ENCODE data around the gene STBD1. TPM values are rescaled to one million over a fixed set of nuclear protein-coding genes. Genes with fewer than 3 reads are reported as not detected.

The STBD1 gene
- total RNA-seq, 1 experiment from 2014 or later: 4.9 TPM

DNA sequence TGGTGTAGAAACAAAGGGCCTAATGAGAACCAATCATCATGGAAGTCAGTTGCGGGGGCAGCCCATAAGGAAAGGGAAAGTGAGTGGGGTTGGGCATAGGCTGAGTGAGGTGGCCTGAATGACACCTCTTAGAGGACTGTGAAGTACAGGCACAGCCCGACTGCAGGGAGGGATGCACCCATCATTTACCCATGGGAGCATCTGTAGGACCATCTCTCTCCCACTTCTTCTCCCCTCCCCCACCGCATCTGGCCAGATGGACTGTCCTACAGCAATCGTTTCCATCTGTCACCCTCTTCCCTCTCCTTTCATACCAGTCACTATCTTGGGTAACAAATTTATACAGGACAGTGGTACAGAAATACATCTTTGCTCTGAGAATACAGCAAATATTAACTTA lies 4.2 kb downstream of the STBD1 start:
- DNase-seq (ENCODE audit: low read depth, low spot score) (no peak), ATAC-seq (no peak)
- intact Hi-C loops (cut with micrococcal nuclease; ENCODE audit: unreplicated experiment): no loop called here
- no TSS peak for BruUV-seq (replicated peaks)
- Histone ChIP-seq H3K27ac (ENCODE audit: low read length) (no peak overlapping the region), H3K27me3 (ENCODE audit: control insufficient read depth, insufficient read depth, low read length) (no peaks in the 10 kb centered on the region), H3K4me3 (ENCODE audit: low read depth in 2 of 2, low read length in 2 of 2) (no peak overlapping the region), H3K4me1 (ENCODE audit: control insufficient read depth, insufficient read depth, low read length) (no peaks in the 10 kb centered on the region; the same call in 1 of the 2 replicates), H3K9me3 (ENCODE audit: control insufficient read depth, insufficient read depth, low read depth, low read length) (no peaks in the 10 kb centered on the region), H3K36me3 (ENCODE audit: control insufficient read depth, insufficient read depth, low read length) (no peaks in the 10 kb centered on the region; the same call in none of the 2 replicates)
- ChIA-PET CTCF (no interaction called here), POLR2A (no interaction called here)
- TF ChIP-seq, protein P1, sequence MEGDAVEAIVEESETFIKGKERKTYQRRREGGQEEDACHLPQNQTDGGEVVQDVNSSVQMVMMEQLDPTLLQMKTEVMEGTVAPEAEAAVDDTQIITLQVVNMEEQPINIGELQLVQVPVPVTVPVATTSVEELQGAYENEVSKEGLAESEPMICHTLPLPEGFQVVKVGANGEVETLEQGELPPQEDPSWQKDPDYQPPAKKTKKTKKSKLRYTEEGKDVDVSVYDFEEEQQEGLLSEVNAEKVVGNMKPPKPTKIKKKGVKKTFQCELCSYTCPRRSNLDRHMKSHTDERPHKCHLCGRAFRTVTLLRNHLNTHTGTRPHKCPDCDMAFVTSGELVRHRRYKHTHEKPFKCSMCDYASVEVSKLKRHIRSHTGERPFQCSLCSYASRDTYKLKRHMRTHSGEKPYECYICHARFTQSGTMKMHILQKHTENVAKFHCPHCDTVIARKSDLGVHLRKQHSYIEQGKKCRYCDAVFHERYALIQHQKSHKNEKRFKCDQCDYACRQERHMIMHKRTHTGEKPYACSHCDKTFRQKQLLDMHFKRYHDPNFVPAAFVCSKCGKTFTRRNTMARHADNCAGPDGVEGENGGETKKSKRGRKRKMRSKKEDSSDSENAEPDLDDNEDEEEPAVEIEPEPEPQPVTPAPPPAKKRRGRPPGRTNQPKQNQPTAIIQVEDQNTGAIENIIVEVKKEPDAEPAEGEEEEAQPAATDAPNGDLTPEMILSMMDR (IDR thresholded peaks at IDR 0.05): no peak
- no peak for TF ChIP-seq TCF7L2 (IDR thresholded peaks at IDR 0.05; ENCODE audit: low read depth, low read length)
- no peak for TF ChIP-seq POLR2AphosphoS5 (IDR thresholded peaks at IDR 0.05; ENCODE audit: low read depth, low read length)
- TF ChIP-seq, protein P2, sequence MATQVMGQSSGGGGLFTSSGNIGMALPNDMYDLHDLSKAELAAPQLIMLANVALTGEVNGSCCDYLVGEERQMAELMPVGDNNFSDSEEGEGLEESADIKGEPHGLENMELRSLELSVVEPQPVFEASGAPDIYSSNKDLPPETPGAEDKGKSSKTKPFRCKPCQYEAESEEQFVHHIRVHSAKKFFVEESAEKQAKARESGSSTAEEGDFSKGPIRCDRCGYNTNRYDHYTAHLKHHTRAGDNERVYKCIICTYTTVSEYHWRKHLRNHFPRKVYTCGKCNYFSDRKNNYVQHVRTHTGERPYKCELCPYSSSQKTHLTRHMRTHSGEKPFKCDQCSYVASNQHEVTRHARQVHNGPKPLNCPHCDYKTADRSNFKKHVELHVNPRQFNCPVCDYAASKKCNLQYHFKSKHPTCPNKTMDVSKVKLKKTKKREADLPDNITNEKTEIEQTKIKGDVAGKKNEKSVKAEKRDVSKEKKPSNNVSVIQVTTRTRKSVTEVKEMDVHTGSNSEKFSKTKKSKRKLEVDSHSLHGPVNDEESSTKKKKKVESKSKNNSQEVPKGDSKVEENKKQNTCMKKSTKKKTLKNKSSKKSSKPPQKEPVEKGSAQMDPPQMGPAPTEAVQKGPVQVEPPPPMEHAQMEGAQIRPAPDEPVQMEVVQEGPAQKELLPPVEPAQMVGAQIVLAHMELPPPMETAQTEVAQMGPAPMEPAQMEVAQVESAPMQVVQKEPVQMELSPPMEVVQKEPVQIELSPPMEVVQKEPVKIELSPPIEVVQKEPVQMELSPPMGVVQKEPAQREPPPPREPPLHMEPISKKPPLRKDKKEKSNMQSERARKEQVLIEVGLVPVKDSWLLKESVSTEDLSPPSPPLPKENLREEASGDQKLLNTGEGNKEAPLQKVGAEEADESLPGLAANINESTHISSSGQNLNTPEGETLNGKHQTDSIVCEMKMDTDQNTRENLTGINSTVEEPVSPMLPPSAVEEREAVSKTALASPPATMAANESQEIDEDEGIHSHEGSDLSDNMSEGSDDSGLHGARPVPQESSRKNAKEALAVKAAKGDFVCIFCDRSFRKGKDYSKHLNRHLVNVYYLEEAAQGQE (IDR thresholded peaks at IDR 0.05; ENCODE audit: insufficient read depth in 1 of 2, low read depth in 2 of 2, low read length in 1 of 2): no peak
- no peak for TF ChIP-seq SIN3A (IDR thresholded peaks at IDR 0.05; ENCODE audit: borderline replicate concordance, insufficient read depth, low read depth, low read length)
- in situ Hi-C loops (cut with HindIII; ENCODE audit: low pct_unique_long_range_greater_than_20kb, low sequenced_read_pairs): no loop called here

DNA sequence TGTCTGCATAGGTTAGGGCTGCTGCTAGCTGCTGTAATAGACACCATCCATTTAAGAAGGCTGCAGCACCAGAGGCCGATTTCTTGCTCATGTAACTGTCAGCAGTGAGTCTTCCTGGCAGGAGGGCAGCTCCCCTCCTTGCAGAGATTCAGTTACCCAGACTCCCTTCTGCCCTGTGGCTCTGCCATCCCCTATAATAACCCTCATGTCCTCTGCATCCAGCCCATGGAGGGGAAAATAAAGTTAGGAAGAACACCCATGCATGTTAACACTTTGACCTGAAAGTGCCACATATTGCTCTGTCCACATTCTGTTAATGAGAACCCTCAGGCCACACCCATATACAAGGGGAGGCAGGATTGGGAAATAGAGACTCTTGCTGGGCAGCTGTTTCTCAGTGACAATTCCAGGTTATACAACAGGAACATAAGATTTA lies 5.4 kb downstream of the STBD1 start:
- ChIA-PET POLR2A (no interaction called here), CTCF (no interaction called here)
- Histone ChIP-seq H3K27ac (ENCODE audit: low read length) (no peak overlapping the region), H3K4me1 (ENCODE audit: control insufficient read depth, insufficient read depth, low read length) (no peaks in the 10 kb centered on the region; the same call in 1 of the 2 replicates), H3K36me3 (ENCODE audit: control insufficient read depth, insufficient read depth, low read length) (no peaks in the 10 kb centered on the region; the same call in 1 of the 2 replicates), H3K27me3 (ENCODE audit: control insufficient read depth, insufficient read depth, low read length) (no peaks in the 10 kb centered on the region), H3K4me3 (ENCODE audit: low read depth in 2 of 2, low read length in 2 of 2) (no peak overlapping the region), H3K9me3 (ENCODE audit: control insufficient read depth, insufficient read depth, low read depth, low read length) (no peaks in the 10 kb centered on the region)
- BruUV-seq (replicated peaks): no TSS peak
- DNase-seq (ENCODE audit: low read depth, low spot score): no peak
- intact Hi-C loops (cut with micrococcal nuclease; ENCODE audit: unreplicated experiment): no loop called here
- in situ Hi-C loops (cut with HindIII; ENCODE audit: low pct_unique_long_range_greater_than_20kb, low sequenced_read_pairs): no loop called here
- peak; percentile 52; the same call in 1 of the 2 replicates for ATAC-seq
- TF ChIP-seq SIN3A (IDR thresholded peaks at IDR 0.05; ENCODE audit: borderline replicate concordance, insufficient read depth, low read depth, low read length): no peak

DNA sequence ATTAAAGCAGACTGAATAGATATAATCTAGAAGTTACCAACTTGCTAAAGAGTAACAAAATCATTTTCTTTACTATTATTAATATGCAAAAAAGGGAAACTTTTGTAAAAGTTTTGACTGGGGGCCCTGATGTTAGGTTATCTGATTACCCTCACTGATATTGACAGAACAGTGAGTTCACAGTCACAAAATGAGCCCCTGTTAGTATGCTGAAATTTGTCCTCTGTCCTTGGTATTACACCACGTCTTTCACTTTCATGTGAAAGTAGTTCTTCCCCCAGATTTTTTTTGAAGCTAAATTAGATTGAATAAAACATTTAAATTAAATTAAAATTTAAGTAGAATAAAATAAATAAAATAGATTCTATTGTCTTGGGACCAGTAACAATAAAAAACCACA lies 5.9 kb downstream of the STBD1 start:
- Histone ChIP-seq H3K27ac (ENCODE audit: low read length) (no peak overlapping the region), H3K27me3 (ENCODE audit: control insufficient read depth, insufficient read depth, low read length) (no peaks in the 10 kb centered on the region), H3K36me3 (ENCODE audit: control insufficient read depth, insufficient read depth, low read length) (no peaks in the 10 kb centered on the region; the same call in 1 of the 2 replicates), H3K4me3 (ENCODE audit: low read depth in 2 of 2, low read length in 2 of 2) (no peak overlapping the region), H3K9me3 (ENCODE audit: control insufficient read depth, insufficient read depth, low read depth, low read length) (no peaks in the 10 kb centered on the region), H3K4me1 (ENCODE audit: control insufficient read depth, insufficient read depth, low read length) (no peaks in the 10 kb centered on the region; the same call in 1 of the 2 replicates)
- ATAC-seq (no peak), DNase-seq (ENCODE audit: low read depth, low spot score) (no peak)
- POLR2A ChIA-PET: no interaction called here
- intact Hi-C loops (cut with micrococcal nuclease; ENCODE audit: unreplicated experiment) (no loop called here), in situ Hi-C loops (cut with HindIII; ENCODE audit: low pct_unique_long_range_greater_than_20kb, low sequenced_read_pairs) (no loop called here)
- no TSS peak for BruUV-seq (replicated peaks)
- TF ChIP-seq TCF7L2 (IDR thresholded peaks at IDR 0.05; ENCODE audit: low read depth, low read length) (no peak), SIN3A (IDR thresholded peaks at IDR 0.05; ENCODE audit: borderline replicate concordance, insufficient read depth, low read depth, low read length) (no peak), POLR2AphosphoS5 (IDR thresholded peaks at IDR 0.05; ENCODE audit: low read depth, low read length) (no peak)
- TF ChIP-seq, protein P1 (IDR thresholded peaks at IDR 0.05): no peak
- TF ChIP-seq, protein P2 (IDR thresholded peaks at IDR 0.05; ENCODE audit: insufficient read depth in 1 of 2, low read depth in 2 of 2, low read length in 1 of 2): no peak
- CTCF ChIA-PET: no interaction called here

Data from Panc1 (cell line).